DOHH2 (cell line): ENCODE results near the gene CNTN5.

Experiments used
- CTCF ChIP-seq: fragments of 200-600 bp; sonication (generic); IDR thresholded peaks from one replicate; pipeline ENCODE4 v1.5.1; 2014; ENCODE audit warnings: antibody characterized with exemption, mild to moderate bottlenecking, low read depth, low read length; ENCODE audit not compliant: poor library complexity, severe bottlenecking
- EZH2phosphoT487 ChIP-seq: fragments of 200-600 bp; sonication (generic); IDR thresholded peaks from 2 replicates; pipeline ENCODE4 v1.6.1; 2017; ENCODE audit warnings: borderline replicate concordance, mild to moderate bottlenecking, antibody characterized with exemption, low read length, moderate library complexity, mixed read lengths

- TF ChIP-seq CTCF = no peak
- TF ChIP-seq EZH2phosphoT487 = no peak
Observed at GRCh38 chr11:99686838-99687237, 666.1 kb downstream of the CNTN5 start.
